HT-29 (cell line): Measurements from ENCODE around the gene PTPN5. TPM values are rescaled to one million over a fixed set of nuclear protein-coding genes. Genes with fewer than 3 reads are reported as not detected.

Source experiments
- DNase-seq: peaks from one replicate; pipeline ENCODE4 v3.0.0-alpha.2; 2015; ENCODE audit warnings: low spot score
- total RNA-seq: library from RNA; depleted of rRNA; stranded (reverse); fragments of >200 nt; shearing (Covaris generic); gene quantifications from 2 replicates; pipeline ENCODE4 v1.2.3, GENCODE V29; 2014

PTPN5 gene
- total RNA-seq, 1 experiment from 2014 or later, result not detected

DNA sequence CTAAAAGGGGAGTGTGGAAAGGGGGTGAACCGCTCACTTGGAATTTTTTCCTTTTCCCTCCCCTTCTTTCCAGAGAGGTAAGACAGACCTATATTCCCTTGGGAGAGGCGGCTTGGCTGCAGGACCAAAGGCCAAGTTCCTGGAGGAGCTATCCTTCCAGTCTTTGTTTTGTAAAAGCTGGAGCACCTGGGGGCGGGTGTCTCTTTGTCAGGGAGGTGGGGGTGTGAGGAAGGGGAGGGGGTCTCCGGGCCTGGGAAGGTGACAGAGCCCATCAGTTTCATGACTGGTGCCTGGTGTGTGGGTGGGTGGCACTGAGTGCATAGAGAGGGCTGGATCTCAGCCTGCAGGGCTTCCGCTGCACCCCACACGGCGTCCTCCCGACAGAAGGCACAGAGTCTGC is 18.5 kb downstream of the PTPN5 start:
- no peak for DNase-seq

DNA sequence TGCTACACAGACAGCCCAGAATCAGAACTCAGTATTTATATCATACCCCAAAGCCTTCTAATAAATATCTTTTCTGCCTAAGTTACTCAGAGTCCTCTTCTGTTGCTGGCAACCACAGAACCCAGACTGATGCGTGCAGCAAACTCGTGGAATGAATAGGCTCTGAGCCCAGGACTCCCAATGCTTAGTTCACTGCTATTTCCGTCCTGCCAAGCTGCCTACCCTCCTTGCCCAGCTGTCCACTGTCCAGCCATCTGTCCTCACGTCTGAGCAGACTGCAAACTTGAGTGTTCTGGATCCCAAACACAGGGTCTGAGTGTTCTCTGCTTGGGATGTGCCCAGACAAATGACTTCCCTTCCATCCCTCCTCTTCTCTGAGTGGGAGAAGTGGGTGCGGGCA is 19.4 kb downstream of the PTPN5 start:
- DNase-seq, result no peak

DNA sequence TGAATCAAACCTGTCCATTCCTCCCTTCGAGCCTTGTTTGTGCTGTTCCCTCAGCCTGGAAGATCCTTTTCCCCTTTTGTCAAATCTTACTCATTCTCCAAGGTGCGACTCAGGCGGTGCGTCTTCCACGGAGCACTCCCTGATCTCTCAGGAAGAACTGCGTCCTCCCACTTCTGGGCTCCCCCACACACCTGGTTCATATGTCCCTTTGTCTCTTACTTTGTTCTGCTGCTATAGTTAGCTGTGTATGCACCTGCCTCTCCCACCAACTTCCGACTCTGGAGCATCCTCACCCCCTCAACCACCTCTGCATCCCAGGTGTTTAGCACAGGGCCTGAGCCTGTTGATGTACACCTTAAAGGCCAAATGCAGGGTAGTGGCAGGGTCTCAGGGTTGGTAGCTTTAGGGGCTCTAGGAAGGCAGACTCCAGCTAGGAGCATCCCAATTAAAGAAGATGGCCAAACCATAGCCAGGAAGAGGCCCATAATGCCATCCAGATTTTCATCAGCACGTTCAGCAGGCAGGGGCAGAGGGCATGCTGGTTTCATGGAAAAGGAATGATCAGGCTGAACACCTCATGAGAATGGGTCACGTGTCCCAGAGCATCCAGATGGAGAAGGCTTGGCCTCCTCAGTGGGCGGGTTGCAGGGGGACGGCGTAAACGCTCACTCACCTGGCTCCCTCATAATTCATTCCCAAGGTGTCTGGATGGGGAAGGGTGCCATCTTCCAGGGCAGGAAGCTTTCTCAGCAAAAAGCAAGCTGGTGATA is 20.1 kb downstream of the PTPN5 start:
- DNase-seq, result no peak

DNA sequence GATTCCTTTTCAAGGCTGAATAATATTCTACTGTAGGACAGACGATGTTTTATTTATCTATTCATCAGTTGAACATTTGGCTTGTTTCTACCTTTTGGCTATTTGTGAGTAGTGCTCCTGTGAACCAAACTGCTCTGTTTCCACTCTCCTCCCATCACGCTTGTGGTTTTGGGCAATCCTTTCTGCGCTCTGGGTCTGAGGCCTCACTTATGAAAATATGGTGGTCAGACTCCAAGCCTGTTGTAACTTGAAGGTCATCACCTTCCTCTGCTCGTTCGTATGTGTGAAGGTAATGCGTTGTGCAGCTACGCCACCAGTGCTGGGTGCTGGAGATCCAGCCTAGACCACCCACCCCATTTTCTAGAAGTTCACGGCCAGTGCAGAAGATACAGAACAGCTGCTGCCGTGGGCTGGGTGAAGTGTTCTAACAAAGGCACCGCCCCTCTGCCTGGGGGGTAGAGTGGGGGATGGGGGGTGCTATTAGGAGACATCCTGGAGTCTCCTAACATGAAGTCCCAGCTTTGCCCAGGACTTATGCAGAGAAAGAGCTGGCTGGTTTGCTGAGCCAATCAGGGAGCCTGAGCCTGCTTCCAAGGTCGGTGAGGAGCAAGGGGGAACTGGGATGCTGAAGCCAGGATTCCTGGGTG is 21.0 kb downstream of the PTPN5 start:
- no peak for DNase-seq

DNA sequence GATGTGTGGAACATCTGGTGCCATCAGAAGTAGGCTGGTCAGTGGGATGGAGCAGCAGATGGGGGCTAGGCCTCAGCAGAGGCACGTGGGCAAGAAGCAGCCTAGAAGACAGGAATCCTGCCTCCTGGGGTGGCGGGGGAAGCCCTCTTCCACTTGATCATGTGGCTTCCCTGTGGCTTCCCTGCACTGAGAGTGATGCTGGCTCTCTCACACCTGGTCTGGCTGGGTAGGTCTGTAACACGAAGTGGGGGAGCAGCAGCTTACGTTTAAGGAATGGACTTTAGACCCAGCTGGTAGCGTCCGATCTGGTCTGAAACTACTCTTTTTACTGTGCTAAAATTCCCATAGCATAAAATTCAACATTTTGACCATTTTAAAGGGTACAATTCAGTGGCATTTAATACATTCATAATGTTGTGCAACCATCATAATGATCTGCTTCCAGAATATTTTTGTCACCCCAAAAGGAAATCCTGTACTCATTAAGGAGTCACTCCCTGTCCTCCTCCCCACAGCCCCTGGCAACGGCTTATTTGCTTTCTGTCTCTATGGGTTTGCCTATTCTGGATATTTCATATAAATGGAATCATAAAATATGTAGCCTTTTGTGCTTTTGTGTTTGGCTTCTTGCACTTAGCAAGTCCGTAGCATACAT is 21.7 kb downstream of the PTPN5 start:
- DNase-seq, result peak; percentile 79

DNA sequence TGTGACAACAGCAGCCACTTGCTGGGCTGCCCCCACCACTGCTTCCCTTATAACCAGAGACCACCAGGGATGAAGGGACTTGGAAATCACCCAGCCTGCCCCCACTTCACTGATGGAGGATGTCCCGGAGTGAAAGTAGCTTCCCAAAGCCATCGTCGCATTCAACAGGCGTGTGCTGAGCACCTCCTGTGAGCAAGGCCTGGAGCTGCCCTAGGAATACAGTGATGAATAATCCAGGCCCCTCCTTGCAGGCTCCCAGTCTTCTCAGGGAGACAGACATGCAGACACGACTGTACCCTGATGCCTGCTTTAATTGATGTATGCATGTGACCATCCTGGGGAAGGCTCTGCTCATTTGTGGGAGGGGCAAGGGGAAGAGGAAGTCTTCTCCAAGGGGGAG is 22.6 kb downstream of the PTPN5 start:
- DNase-seq, result no peak

DNA sequence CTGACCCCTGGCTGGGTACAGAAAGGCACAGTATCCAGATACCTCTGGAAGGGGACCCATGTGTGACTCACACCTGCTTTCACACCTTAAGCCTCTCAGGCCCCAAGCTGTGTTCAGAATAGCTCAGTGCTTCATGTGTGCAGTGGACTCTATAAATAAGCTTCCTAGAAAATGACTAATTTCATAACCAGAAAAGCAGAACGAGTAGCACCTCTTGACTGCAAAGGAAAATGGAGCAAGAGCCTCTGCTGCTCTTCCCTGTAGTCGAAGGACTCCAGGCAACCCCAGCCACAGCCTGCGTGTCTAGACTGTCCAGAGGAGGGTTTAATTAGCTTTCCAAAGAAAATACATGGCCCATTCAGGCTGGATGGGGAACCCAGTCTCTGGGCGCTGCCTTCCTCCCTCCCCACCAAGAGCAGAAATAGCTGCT is 23.1 kb downstream of the PTPN5 start:
- DNase-seq, result no peak

DNA sequence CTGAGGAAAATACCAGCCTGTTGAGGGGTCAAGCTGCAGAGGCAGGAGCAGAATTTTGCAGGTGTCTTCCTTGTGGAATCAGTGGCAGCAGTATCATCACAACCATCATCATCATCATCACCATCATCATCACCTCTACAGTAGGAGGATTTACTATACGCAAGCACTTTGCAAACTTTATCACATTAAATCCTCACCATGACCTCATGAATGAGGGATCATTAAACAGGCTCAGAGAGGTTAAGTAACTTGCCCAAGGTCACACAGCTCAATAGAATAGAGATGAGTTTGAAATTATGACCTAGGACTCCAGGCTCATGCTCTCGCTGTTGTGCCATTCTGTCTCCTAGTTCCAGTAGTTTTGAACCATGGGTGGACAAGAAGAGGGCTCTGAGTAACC is 25.6 kb downstream of the PTPN5 start:
- DNase-seq, result no peak

DNA sequence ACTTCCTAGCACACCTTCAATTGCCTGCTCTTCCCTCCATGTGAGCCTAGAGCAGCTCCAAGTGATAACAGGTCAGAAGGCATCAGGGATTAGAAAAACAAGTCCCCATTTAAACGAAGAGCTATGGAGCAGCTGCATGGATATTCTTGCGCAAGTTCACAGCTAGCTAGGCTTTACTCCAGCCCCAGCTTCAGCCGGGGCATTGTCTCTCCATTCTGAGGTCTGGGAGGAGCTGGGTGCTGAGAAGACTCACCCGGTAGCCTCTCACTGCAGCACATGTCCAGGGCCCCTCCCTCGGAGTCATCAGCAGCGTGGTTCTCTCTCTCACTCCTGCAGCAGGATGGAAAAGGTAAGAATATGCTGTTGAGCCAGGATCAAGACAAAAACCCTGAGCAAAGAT is 26.0 kb downstream of the PTPN5 start:
- no peak for DNase-seq

DNA sequence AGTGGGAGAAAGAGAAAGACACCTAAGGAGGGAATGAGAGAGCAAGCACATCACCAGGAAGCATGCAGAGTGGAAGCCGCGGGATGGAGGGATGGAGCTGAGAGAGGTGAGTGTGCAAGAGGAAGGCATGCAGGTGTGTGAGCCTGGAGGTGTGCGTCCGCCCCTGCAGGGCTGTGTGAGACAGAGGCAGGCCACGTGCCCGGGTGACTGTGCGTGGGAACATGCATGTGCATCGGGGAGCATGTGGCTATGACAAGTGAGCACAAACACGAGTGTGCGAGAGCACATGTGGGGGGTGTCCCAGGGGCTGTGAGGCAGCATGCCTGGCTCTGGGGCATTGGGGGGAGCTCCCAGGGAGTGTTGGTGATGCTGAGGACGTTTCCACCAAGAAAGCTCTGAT is 29.9 kb downstream of the PTPN5 start:
- DNase-seq, result no peak

DNA sequence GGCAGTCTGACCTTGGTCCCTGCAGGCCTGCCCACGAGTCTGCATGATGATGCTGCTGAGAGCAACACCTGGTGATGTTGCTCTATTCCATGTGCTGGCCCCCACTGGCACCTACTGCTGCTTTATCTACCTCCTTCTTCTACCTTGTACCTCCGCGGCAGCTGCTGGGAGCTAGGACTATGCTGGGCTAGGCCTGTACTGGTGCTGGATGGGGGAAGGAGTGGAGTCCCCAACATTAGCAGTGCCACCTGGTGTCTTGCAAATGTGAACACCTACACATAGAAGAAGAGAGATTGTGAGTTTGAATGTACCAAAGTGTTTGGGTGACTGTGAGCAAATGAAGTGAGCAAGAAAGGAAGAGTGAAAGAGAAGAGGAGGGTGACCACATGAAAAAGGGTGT is 30.5 kb downstream of the PTPN5 start:
- no peak for DNase-seq

DNA sequence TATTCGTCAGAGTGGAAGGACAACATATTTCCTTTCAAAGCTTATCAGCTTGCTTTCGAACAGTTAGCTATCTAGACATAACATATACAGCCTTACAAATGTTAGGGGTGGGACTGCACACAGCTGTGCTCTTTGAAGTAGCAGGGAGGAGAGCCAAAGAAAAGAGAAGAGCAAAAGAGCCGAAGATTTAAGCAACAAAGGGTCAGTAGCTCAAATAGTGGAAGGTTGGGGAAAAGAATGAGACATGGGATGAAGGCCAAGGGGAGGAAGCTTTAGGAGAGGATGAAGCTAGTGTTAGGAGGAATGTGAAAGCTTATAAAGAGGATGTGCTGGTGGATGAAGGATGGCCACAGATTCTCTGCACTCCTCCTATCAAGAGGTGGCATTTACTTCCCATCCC is 33.8 kb downstream of the PTPN5 start:
- DNase-seq, result no peak

DNA sequence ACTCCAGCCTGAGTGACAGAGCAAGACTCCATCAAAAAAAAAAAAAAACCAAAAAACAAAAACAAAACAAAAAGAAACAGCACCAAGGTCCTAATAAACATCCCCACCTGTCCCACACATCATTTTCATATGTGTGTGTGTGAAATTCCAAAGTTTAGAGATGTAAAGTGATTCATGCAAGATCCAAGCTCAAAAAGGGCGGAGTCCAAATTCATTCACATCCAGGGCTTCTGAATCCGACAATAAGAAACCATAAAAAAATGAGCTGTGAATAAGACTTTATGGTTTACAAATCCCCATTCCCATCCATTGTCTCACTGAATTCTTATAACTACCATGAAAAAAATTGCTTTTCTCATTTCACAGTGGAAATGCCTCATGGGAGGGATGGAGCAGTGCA is 34.7 kb downstream of the PTPN5 start:
- DNase-seq, result no peak

DNA sequence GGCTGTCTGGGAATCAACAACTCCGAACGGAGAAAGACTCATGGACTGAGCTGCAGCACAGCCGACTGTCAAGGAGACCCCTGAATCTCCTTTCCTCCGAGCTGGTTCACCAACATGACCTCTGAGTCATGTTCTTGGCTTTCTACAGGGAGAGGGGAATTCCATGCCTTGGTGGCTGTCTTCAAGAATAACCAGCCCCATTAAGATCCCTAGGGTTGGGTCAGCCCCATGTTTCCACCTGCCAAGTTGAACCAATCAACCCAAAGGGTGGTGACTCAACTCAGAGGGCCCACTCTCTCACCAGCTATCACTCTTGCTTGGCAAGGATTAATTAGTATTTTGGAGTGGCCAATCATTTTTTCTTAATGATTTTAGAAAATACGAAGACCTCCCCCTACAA is 37.3 kb downstream of the PTPN5 start:
- DNase-seq, result no peak

DNA sequence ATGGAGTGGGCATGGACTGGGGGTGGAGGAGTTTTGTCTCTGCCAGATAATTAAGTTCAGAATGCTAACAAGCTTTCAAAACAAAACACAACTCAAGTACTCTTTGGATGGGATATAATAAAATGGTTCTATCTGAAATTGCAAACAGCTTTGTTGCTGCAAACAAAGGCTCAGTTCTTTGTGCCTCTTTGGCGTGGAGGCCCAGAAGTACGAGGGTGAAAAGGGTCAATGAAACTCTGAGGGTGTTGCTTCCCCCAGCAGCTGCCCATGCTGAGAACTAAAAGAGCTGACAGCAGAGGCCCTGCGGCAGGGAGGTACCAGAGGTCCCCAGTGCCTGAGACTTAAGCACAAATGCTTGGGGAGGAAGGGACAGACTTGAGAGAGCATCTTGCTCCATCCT is 39.1 kb downstream of the PTPN5 start:
- no peak for DNase-seq

DNA sequence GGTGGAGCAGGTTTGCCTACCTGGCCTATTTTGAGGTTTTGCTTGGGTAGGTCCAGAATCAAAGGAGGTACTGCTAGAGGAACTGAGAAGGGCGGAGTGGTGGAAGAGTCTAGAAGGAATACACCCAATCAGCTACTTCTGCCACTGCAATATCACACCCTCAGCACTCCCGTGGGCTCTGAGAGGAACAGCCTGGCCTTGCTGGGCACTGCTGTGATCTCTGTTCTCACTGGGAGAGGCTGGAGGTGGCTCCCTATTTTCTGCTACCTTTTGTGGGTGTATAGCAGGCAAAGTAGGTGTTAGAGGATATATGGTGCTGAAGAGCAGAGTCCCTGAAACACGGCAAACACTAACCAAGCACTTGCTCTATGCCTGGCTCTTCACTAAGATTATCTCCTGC is 40.7 kb downstream of the PTPN5 start:
- no peak for DNase-seq

DNA sequence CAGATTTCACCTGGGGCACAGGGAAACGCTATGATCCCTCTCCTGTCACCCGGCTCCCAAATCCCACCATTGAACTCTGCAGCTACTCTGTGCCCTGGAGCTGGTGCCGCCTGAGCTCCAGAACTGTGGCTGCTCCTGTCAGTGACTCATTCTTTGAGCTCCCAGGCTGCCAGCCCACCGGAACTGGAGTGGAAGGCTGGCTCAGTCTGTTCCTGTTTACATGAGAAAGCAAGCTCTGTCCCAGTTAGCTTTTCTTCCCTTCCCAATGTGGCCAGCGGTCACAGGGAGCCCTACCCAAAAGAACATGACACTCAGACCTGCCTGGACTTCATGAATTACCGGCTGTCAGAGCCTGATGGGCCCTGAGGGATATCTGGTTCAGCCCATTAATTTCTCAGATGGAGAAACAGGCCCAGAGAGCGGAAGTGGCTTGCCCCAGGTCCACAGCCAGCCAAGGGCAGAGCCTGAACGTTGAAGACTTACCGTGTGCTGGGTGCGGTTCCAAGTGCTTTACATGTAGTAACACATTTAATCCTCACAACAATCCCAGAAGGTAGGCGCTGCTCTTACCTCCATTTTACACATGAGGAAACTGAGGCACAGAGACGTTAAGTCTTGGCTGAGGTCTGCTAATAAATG is 41.8 kb downstream of the PTPN5 start:
- DNase-seq, result peak; percentile 59

DNA sequence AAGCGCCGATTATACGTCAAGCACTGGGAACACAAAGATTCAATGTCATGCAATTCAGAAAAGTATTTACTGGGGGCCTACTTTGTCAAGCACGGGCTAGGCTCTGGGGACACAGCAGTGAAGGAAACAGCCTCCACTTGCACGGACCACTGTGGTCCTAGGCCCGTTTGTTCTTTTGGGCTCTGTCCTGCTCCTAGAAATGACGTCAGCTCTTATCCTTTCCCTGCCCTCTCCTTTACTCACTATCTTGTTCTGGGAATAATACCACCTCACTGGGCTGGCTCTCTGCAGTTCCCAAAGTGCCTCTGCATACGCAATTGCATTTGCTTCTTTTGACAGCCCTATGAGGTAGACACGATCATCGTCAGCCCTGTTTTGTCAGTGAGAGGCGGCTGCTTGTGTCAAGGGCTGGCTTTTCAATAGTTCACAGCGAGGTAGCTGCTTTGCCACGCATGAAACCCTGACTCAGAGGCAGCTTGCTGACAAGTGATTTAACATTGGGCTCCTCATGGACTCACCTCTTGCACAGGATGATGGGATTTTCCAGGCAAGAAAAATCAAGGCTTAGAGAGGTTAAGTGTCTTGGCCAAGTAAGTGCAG is 42.7 kb downstream of the PTPN5 start:
- DNase-seq, result no peak

DNA sequence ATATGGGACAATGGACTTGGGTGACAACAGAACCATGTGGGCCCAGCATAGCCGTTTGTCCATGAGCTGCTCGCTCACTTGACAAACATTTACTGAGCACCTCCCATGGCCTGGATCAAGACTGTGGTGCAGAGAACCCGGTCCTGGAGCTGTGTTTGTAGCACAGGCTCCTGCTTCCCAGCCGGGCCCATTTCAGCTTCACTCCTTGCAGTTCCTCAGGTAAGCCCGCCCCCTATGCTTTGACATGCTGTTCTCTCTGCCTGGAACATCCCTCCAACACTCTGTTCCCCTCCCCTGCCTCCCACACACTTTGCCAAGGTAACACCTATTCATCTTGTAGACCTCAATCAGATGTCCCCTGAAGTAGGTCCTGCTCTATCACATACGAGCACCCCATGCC is 46.3 kb downstream of the PTPN5 start:
- no peak for DNase-seq

DNA sequence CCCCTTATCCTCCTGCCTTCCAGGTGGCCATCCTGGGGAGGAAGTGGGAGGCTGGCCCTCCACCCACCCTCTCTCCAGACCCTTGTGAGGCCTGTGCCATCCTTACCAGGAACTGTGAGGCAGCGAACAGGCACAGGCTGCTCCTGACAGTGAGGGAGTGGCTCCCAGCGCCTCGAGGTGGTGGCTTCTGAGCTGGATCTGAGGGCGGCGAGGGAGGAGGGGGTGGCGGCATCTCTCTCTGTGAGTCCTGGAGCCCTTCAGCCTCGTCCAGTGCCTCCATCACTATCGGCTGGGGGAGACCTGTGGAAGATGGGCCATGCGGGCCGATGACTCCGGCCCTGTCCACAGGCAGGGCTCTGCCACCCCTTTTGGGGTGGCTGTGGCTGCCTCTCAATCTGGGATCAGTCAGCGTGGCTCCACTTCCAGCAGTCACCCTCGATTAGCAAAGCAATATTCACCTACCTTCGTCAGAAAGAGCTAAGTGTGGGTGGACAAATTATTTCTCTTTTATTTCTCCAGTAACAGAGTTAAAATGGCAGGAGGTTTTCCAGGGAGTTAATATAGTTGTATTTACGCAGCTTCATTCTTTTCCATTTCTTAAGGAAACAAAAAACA is 47.6 kb downstream of the PTPN5 start:
- DNase-seq, result no peak

DNA sequence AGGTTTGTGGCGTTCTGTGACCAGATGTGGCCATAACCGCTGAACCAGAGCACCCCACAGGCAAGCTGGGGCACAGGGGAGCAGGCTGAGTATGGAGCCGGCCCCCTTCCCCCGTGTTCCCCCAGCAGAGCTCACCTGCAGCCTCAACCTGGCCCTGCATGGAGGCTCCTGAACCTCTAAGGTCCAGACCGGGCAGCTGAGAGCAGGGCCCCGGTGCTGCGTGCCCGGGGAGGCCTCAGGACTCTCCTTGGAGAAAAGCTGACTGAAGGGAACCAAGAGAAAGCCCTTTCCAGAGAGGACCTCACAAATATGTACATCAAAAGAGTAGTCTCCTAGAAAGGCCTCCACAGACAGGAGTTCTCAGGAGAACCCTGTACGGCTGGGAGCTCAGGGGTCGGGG is 48.2 kb downstream of the PTPN5 start:
- no peak for DNase-seq

DNA sequence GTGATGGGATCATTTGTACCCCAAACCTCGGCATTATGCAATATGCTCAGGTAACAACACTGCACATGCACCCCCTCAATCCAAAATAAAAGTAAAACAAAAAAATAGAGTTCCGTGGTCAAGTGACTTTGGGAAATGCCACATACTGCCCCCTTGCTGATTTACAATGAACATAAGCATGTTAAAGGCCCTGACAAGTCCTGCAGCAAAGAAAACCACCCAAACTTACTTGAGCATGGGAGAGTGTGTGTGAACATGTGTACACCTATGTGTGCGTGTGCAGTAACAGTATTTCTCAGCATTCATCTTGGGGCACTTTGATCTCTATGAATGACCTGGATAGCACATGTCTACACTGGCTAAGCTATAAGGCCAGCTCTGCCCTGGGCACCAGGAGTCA is 49.8 kb downstream of the PTPN5 start:
- no peak for DNase-seq
